Lower lobe of right lung (tissue), 2 donors: ENCODE measurements around the gene IGFBP4. TPM values are rescaled to one million over a fixed set of nuclear protein-coding genes. Genes with fewer than 3 reads are reported as not detected.
A peak's percentile ranks its signal among the peaks of the same experiment; 100 is the strongest.

Source experiments
- ATAC-seq, 2 donors: fragments of 200-7000 bp; cut with Tn5 transposase; one replicate each; pipeline ENCODE4 v1.9.1; 2020 to 2022; ENCODE audit warnings: mild to moderate bottlenecking in 2 of 2, moderate library complexity in 2 of 2
- DNase-seq: peaks from one replicate; pipeline ENCODE4 v3.0.0-alpha.2; 2020
- H3K27ac ChIP-seq: fragments of 200-600 bp; one replicate; pipeline ENCODE4 v1.8.0; 2022
- H3K27me3 ChIP-seq: fragments of 200-600 bp; one replicate; pipeline ENCODE4 v1.8.0; 2022; ENCODE audit warnings: low read depth
- H3K36me3 ChIP-seq: fragments of 200-600 bp; one replicate; pipeline ENCODE4 v1.8.0; 2022; ENCODE audit warnings: mild to moderate bottlenecking
- H3K4me1 ChIP-seq: fragments of 200-600 bp; one replicate; pipeline ENCODE4 v1.8.0; 2022
- H3K4me3 ChIP-seq: fragments of 200-600 bp; one replicate; pipeline ENCODE4 v1.8.0; 2022; ENCODE audit warnings: mild to moderate bottlenecking
- H3K9me3 ChIP-seq: fragments of 200-600 bp; one replicate; pipeline ENCODE4 v1.8.0; 2022
- CTCF ChIP-seq: fragments of 200-600 bp; IDR thresholded peaks from one replicate; pipeline ENCODE4 v1.8.0; 2022; ENCODE audit warnings: antibody characterized with exemption, mild to moderate bottlenecking
- intact Hi-C: fragments of 100-400 bp; cut with DNase I; formaldehyde crosslinking; loops from one replicate; pipeline ENCODE4 v1.11.0; 2022
- total RNA-seq: library from RNA; stranded (reverse); fragmentation: NEBNext Ultra II Directional; extraction: Animal tissue kit (Norgen Biotek cat#: 25700); gene quantifications from one replicate; pipeline ENCODE4 v1.2.1, GENCODE V29; 2021
- donor health status: DM: no; HTN: yes; CAD: no; lungs with severe emphysema.

The IGFBP4 gene
- total RNA-seq, 1 donor from 2014 or later, result 371 TPM

GRCh38 chr17:40417258-40417608 lies 26.0 kb upstream of the IGFBP4 start:
- H3K4me1 ChIP-seq, result peaks cover 29% of the 10 kb centered on the region
- no peaks in the 10 kb centered on the region for H3K9me3 ChIP-seq
- no peaks in the 10 kb centered on the region for H3K36me3 ChIP-seq
- no peaks in the 10 kb centered on the region for H3K27me3 ChIP-seq
- DNase-seq (no peak), ATAC-seq (no peak)
- intact Hi-C loops, result loop anchor here (10.0 kb wide), 1 partner anchor 112 kb away; the partner anchor contains the start of gene RARA
- no peak overlapping the region for H3K27ac ChIP-seq
- peak overlapping the region; percentile 64 for H3K4me3 ChIP-seq
- no peak for TF ChIP-seq CTCF

- Histone ChIP-seq H3K9me3 (no peaks in the 10 kb centered on the region), H3K36me3 (no peaks in the 10 kb centered on the region), H3K27ac (peak within 1 kb of the TSS; percentile 41), H3K4me3 (peak within 1 kb of the TSS; percentile 64), H3K4me1 (peaks cover 29% of the 10 kb centered on the region), H3K27me3 (no peaks in the 10 kb centered on the region)
- DNase-seq, result peak; percentile 89
- peak; percentile 99 for ATAC-seq
- no peak for TF ChIP-seq CTCF
- intact Hi-C loops, result loop anchor here (10.0 kb wide), 1 partner anchor 113 kb away; the partner anchor contains the start of gene RARA
Measured at GRCh38 chr17:40417609-40418427, 25.4 kb upstream of the IGFBP4 start, which contains the start of gene TOP2A. Gene TOP2A (minus strand): TSS chr17:40417896. CDS start chr17:40417791, 105 bp downstream.

- no peaks in the 10 kb centered on the region for H3K9me3 ChIP-seq
- ATAC-seq (no peak), DNase-seq (no peak)
- peak overlapping the region; percentile 64 for H3K4me3 ChIP-seq
- H3K36me3 ChIP-seq, result no peaks in the 10 kb centered on the region
- H3K27ac ChIP-seq, result peak overlapping the region; percentile 41
- H3K4me1 ChIP-seq, result peaks cover 29% of the 10 kb centered on the region
- TF ChIP-seq CTCF, result no peak
- intact Hi-C loops, result loop anchor here (10.0 kb wide), 1 partner anchor 114 kb away; the partner anchor contains the start of gene RARA
- H3K27me3 ChIP-seq, result no peaks in the 10 kb centered on the region
Measured at GRCh38 chr17:40418428-40418706, 24.9 kb upstream of the IGFBP4 start.

- Histone ChIP-seq H3K4me3 (no peak overlapping the region), H3K4me1 (peaks cover 29% of the 10 kb centered on the region), H3K27me3 (no peaks in the 10 kb centered on the region), H3K36me3 (no peaks in the 10 kb centered on the region), H3K27ac (peak overlapping the region; percentile 37), H3K9me3 (no peaks in the 10 kb centered on the region)
- TF ChIP-seq CTCF, result no peak
- ATAC-seq (peak in 1 of 2 donors; percentile 12), DNase-seq (no peak)
- intact Hi-C loops, result loop anchor here (10.0 kb wide), 1 partner anchor 115 kb away; the partner anchor contains the start of gene RARA
Measured at GRCh38 chr17:40419559-40420331, 23.5 kb upstream of the IGFBP4 start.

GRCh38 chr17:40422990-40423633 lies 20.1 kb upstream of the IGFBP4 start:
- DNase-seq, result no peak

More at GRCh38 chr17:40422990-40423633, 20.1 kb upstream of the IGFBP4 start:
- intact Hi-C loops, result no loop called here
- H3K4me1 ChIP-seq, result peaks cover 19% of the 10 kb centered on the region
- ATAC-seq, result no peak
- no peaks in the 10 kb centered on the region for H3K36me3 ChIP-seq
- H3K9me3 ChIP-seq, result no peaks in the 10 kb centered on the region
- no peak overlapping the region for H3K4me3 ChIP-seq
- H3K27me3 ChIP-seq, result no peaks in the 10 kb centered on the region
- no peak for TF ChIP-seq CTCF
- no peak overlapping the region for H3K27ac ChIP-seq
